ENCODE measurements around the gene AP3D1.

GRCh38 chr19:2079865-2080301 lies 71.5 kb downstream of the AP3D1 start:
- TF ChIP-seq, protein P1, sequence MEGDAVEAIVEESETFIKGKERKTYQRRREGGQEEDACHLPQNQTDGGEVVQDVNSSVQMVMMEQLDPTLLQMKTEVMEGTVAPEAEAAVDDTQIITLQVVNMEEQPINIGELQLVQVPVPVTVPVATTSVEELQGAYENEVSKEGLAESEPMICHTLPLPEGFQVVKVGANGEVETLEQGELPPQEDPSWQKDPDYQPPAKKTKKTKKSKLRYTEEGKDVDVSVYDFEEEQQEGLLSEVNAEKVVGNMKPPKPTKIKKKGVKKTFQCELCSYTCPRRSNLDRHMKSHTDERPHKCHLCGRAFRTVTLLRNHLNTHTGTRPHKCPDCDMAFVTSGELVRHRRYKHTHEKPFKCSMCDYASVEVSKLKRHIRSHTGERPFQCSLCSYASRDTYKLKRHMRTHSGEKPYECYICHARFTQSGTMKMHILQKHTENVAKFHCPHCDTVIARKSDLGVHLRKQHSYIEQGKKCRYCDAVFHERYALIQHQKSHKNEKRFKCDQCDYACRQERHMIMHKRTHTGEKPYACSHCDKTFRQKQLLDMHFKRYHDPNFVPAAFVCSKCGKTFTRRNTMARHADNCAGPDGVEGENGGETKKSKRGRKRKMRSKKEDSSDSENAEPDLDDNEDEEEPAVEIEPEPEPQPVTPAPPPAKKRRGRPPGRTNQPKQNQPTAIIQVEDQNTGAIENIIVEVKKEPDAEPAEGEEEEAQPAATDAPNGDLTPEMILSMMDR (IDR thresholded peaks at IDR 0.05), result no peak
- TF ChIP-seq EP300 (IDR thresholded peaks at IDR 0.05), result no peak
- no peak for TF ChIP-seq POLR2AphosphoS5 (IDR thresholded peaks at IDR 0.05)
